ENCODE measurements around the gene COX8C. TPM values are rescaled to one million over a fixed set of nuclear protein-coding genes. Genes with fewer than 3 reads are reported as not detected.

Gene COX8C
- total RNA-seq, 3 donors from 2014 or later (not counting 1 experiment from before 2014, with no cell fraction given): not detected

GRCh38 chr14:93308686-93309345 lies 38.2 kb upstream of the COX8C start:
- no peak overlapping the region for H3K27ac Mint-ChIP-seq
- intact Hi-C loops (cut with micrococcal nuclease): no loop called here
- no peaks in the 10 kb centered on the region for H3K9me3 Mint-ChIP-seq
- Histone ChIP-seq H3K27ac (ENCODE audit: low read length) (no peak overlapping the region), H3K4me3 (ENCODE audit: low read length) (no peak overlapping the region), H3K4me1 (ENCODE audit: control insufficient read depth, insufficient read depth, low read length) (peaks cover 3% of the 10 kb centered on the region), H3K9me3 (ENCODE audit: control insufficient read depth, insufficient read depth, low read length) (no peaks in the 10 kb centered on the region), H3K27me3 (ENCODE audit: control insufficient read depth, insufficient read depth, low read length) (no peaks in the 10 kb centered on the region), H3K36me3 (ENCODE audit: control insufficient read depth, insufficient read depth, low read length) (no peaks in the 10 kb centered on the region)
- no peaks in the 10 kb centered on the region for H3K36me3 Mint-ChIP-seq
- WGBS (ENCODE audit: insufficient coverage): 91% methylated on average over 2 of the region's 2 CpGs
- DNase-seq (no peak), ATAC-seq (no peak)
- no peak overlapping the region for H3K4me3 Mint-ChIP-seq
- H3K27me3 Mint-ChIP-seq (ENCODE audit: low read depth in 2 of 2): no peaks in the 10 kb centered on the region
- TF ChIP-seq CTCF (IDR thresholded peaks at IDR 0.05): no peak
- H3K4me1 Mint-ChIP-seq: peaks cover 27 to 50% of the 10 kb centered on the region in 2 donors

GRCh38 chr14:93309427-93309966 lies 37.5 kb upstream of the COX8C start:
- DNase-seq (no peak), ATAC-seq (no peak)
- Mint-ChIP-seq H3K4me3 (no peak overlapping the region), H3K9me3 (no peaks in the 10 kb centered on the region), H3K27me3 (ENCODE audit: low read depth in 2 of 2) (no peaks in the 10 kb centered on the region), H3K36me3 (no peaks in the 10 kb centered on the region), H3K27ac (no peak overlapping the region), H3K4me1 (peaks cover 26 to 46% of the 10 kb centered on the region in 2 donors)
- WGBS (ENCODE audit: insufficient coverage): 93% methylated on average over 2 of the region's 2 CpGs
- no peaks in the 10 kb centered on the region for H3K27me3 ChIP-seq (ENCODE audit: control insufficient read depth, insufficient read depth, low read length)
- intact Hi-C loops (cut with micrococcal nuclease): no loop called here
- no peaks in the 10 kb centered on the region for H3K9me3 ChIP-seq (ENCODE audit: control insufficient read depth, insufficient read depth, low read length)
- H3K4me3 ChIP-seq (ENCODE audit: low read length): no peak overlapping the region
- no peak overlapping the region for H3K27ac ChIP-seq (ENCODE audit: low read length)
- no peaks in the 10 kb centered on the region for H3K36me3 ChIP-seq (ENCODE audit: control insufficient read depth, insufficient read depth, low read length)
- TF ChIP-seq CTCF (IDR thresholded peaks at IDR 0.05): no peak
- H3K4me1 ChIP-seq (ENCODE audit: control insufficient read depth, insufficient read depth, low read length): peaks cover 3% of the 10 kb centered on the region

GRCh38 chr14:93311082-93311481 lies 35.9 kb upstream of the COX8C start:
- 94% methylated on average over 1 of the region's 1 CpG for WGBS (ENCODE audit: insufficient coverage)

More at GRCh38 chr14:93311082-93311481, 35.9 kb upstream of the COX8C start:
- no peak overlapping the region for H3K4me3 Mint-ChIP-seq
- no peak overlapping the region for H3K4me3 ChIP-seq (ENCODE audit: low read length)
- intact Hi-C loops (cut with micrococcal nuclease): no loop called here
- H3K27ac Mint-ChIP-seq: no peak overlapping the region
- H3K4me1 ChIP-seq (ENCODE audit: control insufficient read depth, insufficient read depth, low read length): peaks cover 3% of the 10 kb centered on the region
- no peaks in the 10 kb centered on the region for H3K9me3 ChIP-seq (ENCODE audit: control insufficient read depth, insufficient read depth, low read length)
- DNase-seq (no peak), ATAC-seq (no peak)
- no peaks in the 10 kb centered on the region for H3K9me3 Mint-ChIP-seq
- H3K27me3 Mint-ChIP-seq (ENCODE audit: low read depth in 2 of 2): no peaks in the 10 kb centered on the region
- H3K36me3 ChIP-seq (ENCODE audit: control insufficient read depth, insufficient read depth, low read length): no peaks in the 10 kb centered on the region
- H3K27me3 ChIP-seq (ENCODE audit: control insufficient read depth, insufficient read depth, low read length): no peaks in the 10 kb centered on the region
- no peaks in the 10 kb centered on the region for H3K36me3 Mint-ChIP-seq
- no peak for TF ChIP-seq CTCF (IDR thresholded peaks at IDR 0.05)
- peaks cover 22 to 36% of the 10 kb centered on the region in 2 donors for H3K4me1 Mint-ChIP-seq
- no peak overlapping the region for H3K27ac ChIP-seq (ENCODE audit: low read length)
